ENCODE data around the gene SYT1. TPM values are rescaled to one million over a fixed set of nuclear protein-coding genes. Genes with fewer than 3 reads are reported as not detected.
A peak's percentile ranks its signal among the peaks of the same experiment; 100 is the strongest.

The SYT1 gene
- total and polyA plus RNA-seq, 2 donors (not counting 3 experiments of a cell fraction or from before 2014, with no cell fraction given), result 3.2 to 15.3 TPM

- Histone ChIP-seq H3K9me1 (replicated peaks; ENCODE audit: control insufficient read depth, extremely low read depth, insufficient read depth, low read length) (no peaks in the 10 kb centered on the region), H4K20me1 (replicated peaks; ENCODE audit: control insufficient read depth, extremely low read depth, insufficient read depth, low read length) (no peaks in the 10 kb centered on the region), H3K9me3 (replicated peaks; ENCODE audit: control insufficient read depth, insufficient read depth, low read length) (no peaks in the 10 kb centered on the region), H3K79me2 (ENCODE audit: control insufficient read depth, insufficient read depth, low read length) (no peaks in the 10 kb centered on the region), H3K9ac (replicated peaks; ENCODE audit: extremely low read depth, insufficient read depth, low read length) (no peak overlapping the region), H2AFZ (ENCODE audit: low read depth, low read length) (no peak overlapping the region), H3K4me1 (ENCODE audit: control insufficient read depth, extremely low read depth, insufficient read depth, low read length) (peaks cover 36% of the 10 kb centered on the region), H3K4me2 (ENCODE audit: insufficient read depth, low read length) (no peak overlapping the region), H3K4me3 (replicated peaks in 1 of 3; ENCODE audit: insufficient read depth in 1 of 3, low read depth in 1 of 3, low read length in 3 of 3) (no peak overlapping the region), H3K36me3 (ENCODE audit: control insufficient read depth in 2 of 2, extremely low read depth in 1 of 2, insufficient read depth in 2 of 2, low read length in 2 of 2) (no peaks in the 10 kb centered on the region), H3K27me3 (ENCODE audit: control insufficient read depth in 2 of 2, insufficient read depth in 2 of 2, low read length in 2 of 2) (no peaks in the 10 kb centered on the region), H3K27ac (ENCODE audit: insufficient read depth, low read depth, low read length) (peak overlapping the region; percentile 87)
- dilution Hi-C loops (cut with MboI; ENCODE audit: extremely low pct_ligation_motif_present, low sequenced_read_pairs) (no loop called here), intact Hi-C loops (cut with micrococcal nuclease) (no loop called here)
- DNase-seq (ENCODE audit: low read depth, low spot score) (no peak), FAIRE-seq (no peak)
- BruUV-seq (replicated peaks), result no TSS peak
- TF ChIP-seq EZH2 (IDR thresholded peaks at IDR 0.05; ENCODE audit: borderline replicate concordance, low read depth, low read length, severe bottlenecking) (no peak), MAX (IDR thresholded peaks at IDR 0.05; ENCODE audit: insufficient read depth, insufficient read length) (no peak), JUN (IDR thresholded peaks at IDR 0.05; ENCODE audit: borderline replicate concordance, insufficient read depth, insufficient read length, low read depth) (no peak), CTCF (IDR thresholded peaks at IDR 0.05; ENCODE audit: extremely low read depth in 1 of 2, insufficient read depth in 1 of 2, low read depth in 1 of 2, low read length in 2 of 2) (no peak)
- POLR2A ChIA-PET, result no interaction called here
- CTCF ChIA-PET, result interaction anchor here (1.1 to 2.0 kb wide), 3 partner anchors 12 to 739 kb away, joined by 3 to 6 read pairs (median 4); no protein-coding TSS in a partner anchor
These were observed 436.6 kb downstream of the SYT1 start for GRCh38 chr12:79301181-79301580.

Measured in endothelial cell of umbilical vein (primary cell).